GM18867 (cell line): ENCODE data around the gene RHBDD1.

Experiments
- ATAC-seq: cut with Tn5 transposase; IDR thresholded peaks from one replicate; pipeline ENCODE4 v1.9.1; 2021; ENCODE audit warnings: mild to moderate bottlenecking, moderate library complexity; ENCODE audit not compliant: unreplicated experiment

RHBDD1 gene

DNA sequence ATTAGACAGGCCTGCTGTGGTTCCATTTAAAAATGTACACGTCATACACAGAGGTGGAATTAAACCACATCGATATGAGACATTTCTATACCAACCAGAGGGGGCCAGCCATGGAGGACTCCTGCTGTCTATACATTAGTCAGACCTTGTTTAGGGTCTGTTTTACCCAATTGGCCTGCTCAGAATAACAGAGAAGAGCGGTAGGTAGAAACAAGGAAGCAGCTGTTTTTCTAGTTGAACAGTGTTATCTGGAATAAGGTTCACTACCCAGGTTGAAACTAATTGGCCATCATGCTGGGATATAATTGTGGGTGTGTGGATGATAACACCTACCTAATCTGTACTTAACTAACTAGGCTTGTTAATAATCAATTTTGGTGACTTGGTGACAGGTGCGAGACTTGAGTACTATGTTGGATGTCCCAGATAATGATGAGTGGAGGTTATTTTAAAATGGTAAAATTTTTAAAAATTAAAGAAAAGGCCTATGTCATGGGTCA, 47.5 kb downstream of the RHBDD1 start:
- ATAC-seq: no peak

DNA sequence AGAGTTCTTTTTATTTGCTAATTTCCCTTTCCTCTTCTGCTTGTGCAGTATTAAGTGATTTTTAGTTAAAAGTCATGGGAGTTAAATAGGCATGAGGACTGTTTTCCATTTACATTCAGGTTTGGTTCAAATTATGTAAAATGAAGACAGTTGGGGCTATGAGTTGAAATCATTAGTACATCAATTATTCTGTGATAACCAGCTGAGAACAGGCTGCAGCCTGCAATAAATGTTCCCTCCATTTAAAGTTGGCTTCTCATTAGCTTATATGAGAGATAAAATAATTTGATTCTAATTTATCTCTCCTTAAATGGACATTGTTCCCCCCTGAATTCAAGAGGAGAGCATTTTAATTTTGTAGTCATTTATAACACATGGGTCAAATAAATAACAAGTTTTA, 48.3 kb downstream of the RHBDD1 start:
- no peak for ATAC-seq

DNA sequence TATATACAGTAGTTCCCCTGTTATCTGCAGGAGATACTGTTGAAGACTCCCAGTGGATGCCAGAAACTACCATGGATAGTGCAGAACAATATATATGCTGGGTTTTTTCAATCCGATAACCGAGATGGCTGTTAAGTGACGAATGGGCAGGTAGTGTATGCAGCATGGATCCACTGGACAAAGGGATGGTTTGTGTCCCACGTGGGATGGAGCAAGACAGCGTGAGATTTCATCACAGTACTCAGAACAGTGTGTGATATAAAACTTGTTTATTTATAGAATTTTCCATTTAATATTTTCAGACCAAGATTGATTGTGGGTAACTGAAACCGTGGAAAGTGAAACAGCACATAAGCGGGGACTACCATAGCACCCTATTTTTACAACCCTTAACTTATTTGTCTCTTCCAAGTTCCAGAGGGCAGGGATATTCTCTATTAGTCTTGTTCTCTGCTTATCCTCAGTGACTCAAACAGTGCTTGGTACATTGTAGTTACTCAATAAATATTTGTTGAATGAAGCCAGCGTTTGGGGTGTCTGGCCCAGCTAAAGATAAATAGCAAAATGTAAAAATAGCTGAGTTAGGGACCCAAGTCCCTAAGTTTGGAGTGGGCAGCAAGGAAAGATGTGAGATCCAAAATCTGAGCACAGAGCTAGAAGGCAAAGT, 50.0 kb downstream of the RHBDD1 start:
- no peak for ATAC-seq

DNA sequence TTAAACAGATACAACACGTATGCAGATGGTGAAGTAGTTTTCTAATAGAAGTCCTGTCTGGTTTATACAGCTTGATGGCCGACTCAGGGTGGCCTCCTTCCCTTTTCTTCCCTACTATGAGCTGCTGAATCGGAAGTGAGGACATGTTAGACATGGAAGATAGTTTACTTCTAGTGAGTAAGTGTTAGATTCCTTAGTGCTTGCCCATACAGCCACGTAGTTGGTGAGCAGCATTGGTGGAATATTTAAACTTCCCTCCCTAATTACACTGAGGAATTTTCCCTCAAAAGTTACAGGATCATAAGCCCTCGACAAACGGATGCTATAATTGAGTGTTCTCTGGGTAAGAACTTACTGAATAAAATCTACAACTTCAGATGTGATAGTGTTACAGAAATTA, 52.1 kb downstream of the RHBDD1 start:
- no peak for ATAC-seq

DNA sequence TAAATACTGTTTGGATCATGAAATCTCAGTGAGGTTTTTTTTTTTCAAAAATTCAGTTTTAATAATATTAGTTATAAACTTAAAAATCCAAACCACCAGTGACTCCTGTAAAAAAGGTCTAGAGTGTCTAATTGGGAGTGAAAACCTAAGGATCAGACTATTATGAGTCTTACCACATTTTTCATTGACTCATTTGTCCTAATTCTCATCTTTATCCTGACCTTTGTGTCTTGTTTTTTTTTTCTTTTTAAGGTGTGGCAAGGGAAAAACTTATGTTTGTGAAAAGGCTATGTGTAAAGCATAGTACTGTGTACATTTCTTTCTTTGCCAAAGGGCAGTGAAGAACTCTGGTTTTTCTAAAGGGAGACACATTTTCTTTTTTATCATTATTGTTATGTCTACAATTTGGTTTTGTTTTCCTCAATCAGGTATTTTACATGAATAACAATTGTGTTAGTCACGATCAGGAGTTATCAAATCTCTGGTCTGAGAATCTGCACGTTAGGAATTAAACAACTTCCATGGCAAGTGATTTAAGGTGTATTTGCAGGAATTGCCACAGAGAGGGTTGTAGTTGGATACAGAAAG, 52.6 kb downstream of the RHBDD1 start:
- no peak for ATAC-seq

DNA sequence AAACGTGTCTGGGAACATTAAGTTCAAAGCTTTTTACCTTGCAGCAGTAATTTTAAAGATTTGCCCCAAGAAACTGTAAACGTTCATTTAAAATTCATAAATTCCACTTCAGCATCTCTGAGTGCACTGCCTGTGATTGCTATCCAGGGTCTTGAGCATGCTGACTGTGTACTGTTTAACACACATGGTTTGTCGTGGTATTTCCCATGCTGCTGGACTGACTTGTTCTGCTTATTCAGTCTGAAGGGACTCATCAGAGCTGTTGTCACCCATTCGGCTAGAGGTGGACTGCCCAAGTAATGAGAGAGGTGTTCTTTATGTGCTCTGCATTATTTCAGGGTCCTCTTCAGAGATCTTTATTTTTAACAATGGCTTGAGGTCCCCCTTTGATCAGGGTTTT, 53.1 kb downstream of the RHBDD1 start:
- no peak for ATAC-seq

DNA sequence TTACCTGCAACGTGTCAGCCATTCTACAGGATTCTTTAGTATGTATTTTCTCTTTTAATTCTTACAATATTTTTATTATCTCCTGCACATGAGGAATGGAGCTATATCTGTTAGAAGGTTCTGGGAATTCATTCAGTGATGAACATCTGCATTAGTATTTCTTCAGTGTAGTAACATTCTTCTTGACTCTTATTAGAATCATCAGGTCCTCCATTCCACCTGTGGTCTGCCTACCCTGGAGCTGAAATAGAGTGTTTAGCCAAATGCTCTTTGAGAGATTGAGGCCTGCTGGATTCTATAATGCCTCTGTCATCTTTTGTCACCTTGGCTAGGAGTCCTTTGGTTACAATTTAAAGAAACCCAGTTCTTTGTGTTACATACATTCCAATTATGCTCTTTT, 54.4 kb downstream of the RHBDD1 start:
- no peak for ATAC-seq

DNA sequence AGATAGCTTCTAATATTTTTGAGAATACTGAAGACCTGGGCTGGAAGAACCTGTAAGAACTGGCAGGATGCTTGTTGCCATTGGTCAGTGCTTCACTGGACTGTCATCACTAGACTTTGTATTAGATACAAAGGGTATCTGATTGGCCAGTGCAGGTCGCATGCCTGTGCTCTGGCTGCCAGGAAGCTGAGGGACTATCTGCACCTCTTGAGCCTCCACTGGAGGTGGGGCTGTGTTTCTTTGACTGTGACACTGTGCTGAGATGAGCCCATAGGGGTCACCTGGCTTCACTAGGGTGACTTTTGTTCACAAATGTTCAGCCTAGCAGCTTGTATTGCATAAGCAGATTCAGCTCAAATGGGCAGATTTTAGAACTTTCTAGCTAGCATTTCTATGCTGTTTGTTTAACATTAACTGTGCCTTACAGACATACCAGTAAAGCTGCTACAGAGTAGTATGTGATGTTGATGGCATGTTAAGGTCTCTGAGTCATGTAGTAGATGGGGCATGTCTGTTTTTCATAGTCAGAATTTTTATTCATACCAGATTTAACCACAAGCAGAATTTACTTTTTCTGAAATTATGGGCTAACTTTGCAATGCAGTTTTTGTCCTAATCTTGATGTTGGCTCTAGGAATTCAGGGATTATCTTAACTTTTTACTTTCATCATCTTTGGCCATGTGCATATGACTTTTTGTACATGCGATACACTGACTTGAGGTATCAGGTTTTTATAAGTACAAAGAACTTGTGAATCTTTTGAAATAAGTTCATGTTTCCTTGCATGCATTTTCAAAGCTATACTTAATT, 56.1 kb downstream of the RHBDD1 start:
- no peak for ATAC-seq

DNA sequence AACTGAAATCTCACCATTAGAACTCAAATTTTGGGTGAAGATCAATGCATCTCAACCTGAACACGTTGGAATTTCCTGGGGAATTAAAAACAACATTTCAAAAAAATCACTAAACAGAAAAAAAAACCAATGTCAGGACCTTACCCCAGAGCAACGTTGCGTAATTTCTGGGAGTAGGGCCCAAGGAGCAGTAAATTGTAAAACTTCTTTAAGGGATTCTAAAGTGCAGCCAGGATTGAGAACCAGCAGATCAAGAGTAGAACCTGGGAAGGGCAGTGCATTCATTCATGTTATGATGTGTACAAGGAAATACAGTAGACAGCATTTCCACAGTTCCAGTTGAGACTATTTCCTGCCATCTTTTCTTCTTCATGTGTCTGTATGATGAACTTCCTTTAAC, 56.9 kb downstream of the RHBDD1 start:
- ATAC-seq: no peak

DNA sequence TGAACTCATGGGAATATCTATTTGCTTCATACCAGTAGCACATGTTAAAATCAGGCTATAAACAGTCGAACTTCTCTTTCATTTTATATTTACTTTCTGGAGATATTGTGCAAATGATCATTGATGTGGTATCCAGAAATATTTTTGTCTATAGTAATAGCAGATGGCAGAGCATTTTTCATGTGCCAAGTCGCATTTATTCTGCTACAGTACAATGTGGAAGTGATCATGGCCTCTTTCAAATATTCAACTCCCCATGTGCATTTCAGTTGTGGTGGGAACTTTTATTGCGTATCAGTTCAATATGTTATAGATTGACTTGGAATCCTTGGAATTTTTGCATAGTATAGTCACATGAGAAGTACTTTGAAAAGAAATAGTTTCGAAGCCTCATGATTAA, 57.4 kb downstream of the RHBDD1 start:
- no peak for ATAC-seq

DNA sequence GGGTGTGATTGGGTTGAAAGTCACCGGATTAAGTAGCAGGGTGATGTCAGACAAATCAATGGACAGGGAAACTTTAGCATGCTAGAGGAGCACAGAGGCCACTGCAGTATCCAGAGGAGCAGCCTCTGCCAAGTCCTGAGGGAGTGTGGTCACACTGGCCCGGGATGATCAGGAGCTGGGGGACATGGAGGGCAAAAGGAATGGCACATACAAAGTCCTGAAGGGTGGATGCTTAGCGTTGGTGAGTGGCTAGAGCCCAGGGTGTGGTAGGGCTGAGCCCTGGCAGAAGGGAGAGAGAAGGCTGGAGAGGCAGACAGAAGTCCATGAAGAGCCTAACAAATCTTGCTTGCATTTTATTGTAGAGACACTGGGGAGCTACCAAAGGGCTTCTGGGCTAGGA, 58.9 kb downstream of the RHBDD1 start:
- ATAC-seq: no peak

DNA sequence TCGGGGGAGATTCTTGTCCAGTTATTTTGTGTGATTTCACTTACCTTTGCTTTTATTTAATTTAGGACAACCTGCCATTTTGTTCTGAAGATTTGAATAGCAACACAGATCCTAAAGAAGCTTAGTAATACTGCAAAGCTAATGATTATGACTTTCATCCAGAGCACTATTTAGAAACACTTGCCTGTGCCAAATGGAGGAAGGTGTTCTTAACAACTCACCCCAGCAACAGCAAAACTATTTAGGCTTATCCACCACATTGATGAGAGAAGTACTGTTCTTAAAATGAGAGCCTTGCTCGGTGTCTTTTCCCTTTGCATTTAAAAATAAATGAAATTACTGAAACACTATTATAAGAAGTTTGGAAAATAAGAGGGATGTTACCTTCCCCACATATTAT, 59.7 kb downstream of the RHBDD1 start:
- ATAC-seq: no peak

DNA sequence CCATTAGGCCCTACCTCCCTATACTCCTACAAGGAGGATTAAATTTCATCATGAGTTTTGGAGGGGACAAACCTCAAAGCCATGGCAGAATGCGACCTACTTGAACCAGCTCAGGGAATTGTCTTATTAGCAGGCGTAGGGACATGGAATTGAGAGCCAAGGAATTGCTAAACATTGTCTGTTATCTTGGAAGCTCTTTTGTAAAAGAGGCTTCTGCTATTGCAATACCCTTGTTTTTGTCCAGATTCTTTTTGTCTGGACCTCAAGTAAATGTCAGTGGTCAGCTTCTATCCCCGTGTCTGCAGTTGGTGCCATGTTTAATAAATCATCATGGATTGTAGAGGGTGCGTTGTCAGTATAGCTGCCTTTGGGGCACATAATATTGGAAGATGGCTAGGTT, 62.3 kb downstream of the RHBDD1 start:
- ATAC-seq: no peak

DNA sequence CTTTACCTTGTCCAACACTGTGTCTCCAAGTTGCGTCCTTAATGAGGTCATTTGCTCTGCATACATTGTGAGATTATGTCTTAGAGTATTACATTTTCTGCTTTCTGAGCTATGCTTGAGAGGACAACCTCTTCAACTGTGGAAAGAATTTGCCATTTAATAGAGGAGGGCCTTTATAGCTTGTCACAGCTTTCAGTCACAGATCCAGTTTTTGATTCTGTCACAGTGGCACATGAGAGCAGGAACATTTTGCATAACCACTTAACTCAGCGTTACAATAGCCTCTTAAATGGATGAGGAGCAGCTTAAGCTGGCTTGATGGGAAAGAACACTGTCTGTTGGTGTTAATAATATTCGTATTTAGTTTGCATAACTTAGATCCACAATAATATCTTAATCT, 63.0 kb downstream of the RHBDD1 start:
- ATAC-seq: no peak

DNA sequence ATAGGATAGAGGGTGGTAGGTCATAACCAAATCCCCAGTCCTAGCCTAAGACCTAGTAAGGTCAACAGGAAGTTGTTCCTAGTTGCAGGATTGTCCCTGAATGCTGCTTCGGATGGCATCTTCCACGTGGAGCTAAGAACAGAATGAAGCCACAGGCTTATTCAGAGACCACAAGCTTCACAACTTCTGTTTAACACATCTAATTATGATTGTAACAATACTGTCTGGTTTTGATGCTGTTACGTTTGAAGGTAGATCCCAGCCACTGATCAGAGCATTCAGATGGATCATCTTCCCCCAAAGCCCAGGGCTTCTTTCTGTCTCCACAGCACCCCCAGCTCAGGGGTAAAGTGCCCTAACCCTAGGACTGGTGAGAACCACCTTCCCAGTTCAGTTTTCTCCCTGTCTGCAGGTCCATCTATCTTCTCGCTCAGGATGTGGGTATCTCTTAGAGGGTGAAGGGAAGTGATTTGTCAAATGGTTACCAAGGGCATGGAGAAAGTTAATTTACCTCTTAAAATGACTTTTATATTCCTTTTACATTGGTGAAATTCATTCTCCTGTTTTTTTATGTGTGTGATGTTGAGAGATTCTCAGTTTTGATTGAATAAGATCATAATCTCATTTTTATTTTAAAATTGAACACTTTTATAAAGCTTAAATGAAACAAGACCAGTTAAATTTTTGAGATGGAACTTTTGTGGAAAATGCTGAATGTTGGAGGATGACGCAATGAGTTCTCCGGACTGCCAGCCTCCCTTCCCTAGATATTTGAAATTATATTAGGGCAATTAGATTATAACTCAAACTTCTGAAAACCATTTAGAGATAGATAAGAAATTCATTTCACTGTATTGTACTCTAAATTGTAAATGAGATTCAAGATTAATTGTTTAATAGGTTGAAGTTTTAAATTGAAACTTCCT, 66.5 kb downstream of the RHBDD1 start:
- ATAC-seq: no peak

DNA sequence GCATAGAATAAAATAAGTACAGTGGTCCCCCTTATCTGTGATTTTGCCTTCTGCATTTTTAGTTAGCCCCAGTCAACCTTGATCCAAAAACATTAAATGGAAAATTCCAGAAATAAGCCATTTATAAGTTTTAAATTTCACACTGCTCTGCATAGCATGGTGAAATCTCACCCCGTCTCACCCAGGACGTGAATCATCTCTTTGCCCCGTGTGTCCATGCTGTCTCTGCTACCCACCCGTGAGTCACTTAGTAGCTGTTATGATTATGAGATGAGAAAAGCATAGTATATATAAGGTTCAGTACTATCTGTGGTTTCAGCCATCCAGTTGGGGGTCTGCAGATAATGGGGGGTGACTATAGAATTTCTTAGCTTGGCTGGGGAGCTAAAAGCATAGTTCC, 67.3 kb downstream of the RHBDD1 start:
- no peak for ATAC-seq

DNA sequence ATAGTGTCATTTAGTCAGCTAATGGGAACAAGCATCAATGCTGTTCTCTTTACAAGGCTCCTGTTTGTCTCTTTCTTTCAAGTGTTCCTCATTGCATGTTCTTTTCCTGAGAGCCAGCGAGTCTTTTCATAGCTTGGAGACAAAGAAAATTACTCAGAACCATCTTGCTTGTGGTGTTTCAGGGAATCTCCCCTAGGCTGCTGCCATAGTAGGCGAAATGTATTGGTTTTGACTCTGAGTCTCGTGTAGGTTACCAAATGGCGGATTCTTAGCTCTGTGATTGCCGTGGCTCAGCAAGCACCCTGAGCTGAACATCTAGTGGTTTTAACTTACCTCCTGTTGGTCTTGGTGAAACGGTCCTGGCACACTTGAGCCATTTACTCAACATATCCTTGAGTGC, 68.7 kb downstream of the RHBDD1 start:
- peak; percentile 41 for ATAC-seq

DNA sequence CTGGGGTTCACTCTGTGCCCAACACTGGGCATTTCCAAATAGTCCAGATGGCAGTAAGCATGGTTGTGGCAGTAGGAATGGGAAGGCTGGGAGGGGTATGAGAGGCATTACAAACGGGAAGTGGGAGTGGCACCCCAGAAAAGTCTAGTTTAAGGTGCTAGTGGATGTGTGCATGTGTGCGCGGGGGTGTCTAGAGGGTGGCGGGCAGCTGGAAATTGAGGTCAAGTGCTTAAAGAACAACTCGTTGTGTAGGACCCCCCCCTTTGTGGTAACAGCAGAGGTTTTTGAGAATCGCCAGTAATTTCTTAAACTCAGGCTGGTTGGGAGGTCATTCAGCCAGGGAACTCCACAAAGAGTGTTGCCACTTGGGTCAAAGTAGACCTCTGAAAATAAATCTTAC, 69.9 kb downstream of the RHBDD1 start:
- ATAC-seq: peak; percentile 34

DNA sequence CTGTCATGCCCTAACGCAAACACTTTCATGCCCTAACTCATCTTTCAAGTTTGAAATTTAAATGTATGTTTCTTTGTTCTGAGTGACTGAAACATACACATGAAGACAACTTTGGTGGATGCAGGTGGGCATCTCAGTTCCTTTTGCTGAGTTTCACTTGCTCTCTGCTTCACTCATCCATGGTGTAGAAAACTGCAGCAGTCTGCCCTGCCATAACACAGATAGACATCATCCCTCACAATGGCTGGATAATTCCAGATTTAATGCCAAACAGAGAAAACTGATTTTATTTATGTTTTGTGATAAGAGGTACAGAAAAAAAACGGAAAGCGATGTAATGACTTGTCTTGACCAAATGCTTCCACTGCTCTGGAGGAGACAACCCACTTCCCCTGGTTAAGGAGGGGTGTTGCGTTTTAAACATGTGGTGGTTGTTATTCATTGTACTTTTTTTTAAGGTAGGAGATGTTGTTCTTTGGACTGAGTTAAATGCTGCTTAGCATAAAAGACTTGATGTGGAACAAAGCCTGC, 70.4 kb downstream of the RHBDD1 start:
- ATAC-seq: peak; percentile 85

DNA sequence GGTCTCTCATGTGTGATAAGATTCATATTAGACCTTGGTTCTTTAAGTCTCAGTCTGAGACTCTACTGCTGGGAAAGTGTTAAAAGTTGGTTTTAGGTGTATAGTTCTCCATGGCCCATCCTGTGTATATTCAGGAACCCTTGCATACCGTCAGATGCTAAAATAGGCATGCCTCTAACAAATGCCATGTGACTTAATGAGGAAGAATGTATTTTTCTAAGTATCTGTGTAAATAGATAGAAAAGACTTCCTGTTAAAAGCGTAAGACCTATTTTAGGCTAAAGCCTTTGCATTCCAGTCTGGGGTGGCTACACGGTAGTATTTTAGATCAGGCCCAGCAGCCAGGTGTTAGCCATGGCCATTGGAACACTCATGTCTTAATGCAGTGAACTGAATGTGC, 73.3 kb downstream of the RHBDD1 start:
- no peak for ATAC-seq

DNA sequence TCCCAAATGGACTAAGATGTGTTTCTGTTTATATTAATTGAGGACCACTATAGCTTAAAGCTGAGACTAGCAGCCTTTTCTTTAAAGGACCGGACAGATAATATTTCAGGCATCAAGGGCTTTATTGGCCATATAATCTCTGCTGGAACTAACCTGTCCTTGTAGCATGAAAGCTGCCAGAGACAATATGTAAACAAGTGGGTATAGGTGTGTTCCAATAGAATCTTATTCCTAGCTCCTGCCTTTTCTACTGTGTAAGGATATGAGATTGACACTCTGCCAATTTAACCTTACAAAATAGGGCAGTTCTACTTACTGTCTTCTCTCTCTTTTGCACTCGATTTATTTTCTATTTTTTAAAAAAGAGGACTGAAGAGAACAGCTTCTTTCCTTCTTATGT, 74.0 kb downstream of the RHBDD1 start:
- ATAC-seq: no peak
